ENCODE measurements around the gene INPP5A.
A peak's percentile ranks its signal among the peaks of the same experiment; 100 is the strongest.

The INPP5A gene

GRCh38 chr10:132804287-132804686 is 266.7 kb downstream of the INPP5A start:
- peaks cover 7% of the 10 kb centered on the region in 2 donors for H3K9me3 ChIP-seq (replicated peaks in 1 of 2; ENCODE audit: control insufficient read depth in 2 of 2, insufficient read depth in 1 of 2, low read depth in 1 of 2, low read length in 2 of 2)
- H3K36me3 ChIP-seq (replicated peaks in 1 of 2; ENCODE audit: control insufficient read depth in 2 of 2, insufficient read depth in 2 of 2, low read length in 2 of 2), result no peaks in the 10 kb centered on the region
- DNase-seq (ENCODE audit: low spot score), result no peak
- no peak overlapping the region for H3K23ac ChIP-seq (ENCODE audit: low read depth, low read length, poor library complexity)
- H2BK15ac ChIP-seq (ENCODE audit: low read length), result no peak overlapping the region
- peaks cover 0 to 3% of the 10 kb centered on the region in 2 donors for H3K4me1 ChIP-seq (ENCODE audit: control insufficient read depth in 2 of 2, insufficient read depth in 1 of 2, low read depth in 1 of 2, low read length in 2 of 2)
- no peak overlapping the region for H2BK120ac ChIP-seq (ENCODE audit: low read depth, low read length)
- no peaks in the 10 kb centered on the region for H3K27me3 ChIP-seq (ENCODE audit: control insufficient read depth in 3 of 3, insufficient read depth in 3 of 3, low read depth in 1 of 3, low read length in 3 of 3)
- H2BK12ac ChIP-seq (ENCODE audit: low read length), result no peak overlapping the region
- H3K9ac ChIP-seq (ENCODE audit: low read depth, low read length, poor library complexity), result no peak overlapping the region
- no peak overlapping the region for H3K18ac ChIP-seq (ENCODE audit: low read length)
- H3K79me1 ChIP-seq (ENCODE audit: low read depth, low read length), result no peaks in the 10 kb centered on the region
- no peak overlapping the region for H4K8ac ChIP-seq (ENCODE audit: low read depth, low read length)
- H3K4ac ChIP-seq (ENCODE audit: low read length), result no peak overlapping the region
- H2AFZ ChIP-seq (ENCODE audit: low read length), result no peak overlapping the region
- no CpG with 5 or more reads among the region's 11 CpGs for WGBS, 2 donors (ENCODE audit: extremely low coverage in 2 of 2, insufficient read length in 2 of 2, insufficient replicate concordance in 1 of 2)
- H2AK5ac ChIP-seq (ENCODE audit: low read depth, low read length), result no peak overlapping the region
- H4K91ac ChIP-seq (ENCODE audit: low read depth, low read length, poor library complexity), result no peak overlapping the region
- H3K27ac ChIP-seq (replicated peaks; ENCODE audit: low read length), result no peak overlapping the region
- H2BK5ac ChIP-seq (ENCODE audit: low read length), result no peak overlapping the region
- H3K4me2 ChIP-seq (ENCODE audit: insufficient read depth, low read length, poor library complexity, severe bottlenecking), result no peak overlapping the region
- H3K4me3 ChIP-seq (ENCODE audit: low read length in 2 of 2), result no peak overlapping the region
- H3K14ac ChIP-seq (ENCODE audit: low read length), result no peak overlapping the region

- Histone ChIP-seq H3K4me1 (ENCODE audit: control insufficient read depth in 2 of 2, insufficient read depth in 1 of 2, low read depth in 1 of 2, low read length in 2 of 2) (peaks cover 0 to 3% of the 10 kb centered on the region in 2 donors), H3K27ac (replicated peaks; ENCODE audit: low read length) (no peak overlapping the region), H3K18ac (ENCODE audit: low read length) (peak overlapping the region; percentile 28), H3K14ac (ENCODE audit: low read length) (no peak overlapping the region), H3K79me1 (ENCODE audit: low read depth, low read length) (no peaks in the 10 kb centered on the region), H3K4me3 (ENCODE audit: low read length in 2 of 2) (no peak overlapping the region), H2BK5ac (ENCODE audit: low read length) (no peak overlapping the region), H3K4ac (ENCODE audit: low read length) (no peak overlapping the region), H3K36me3 (replicated peaks in 1 of 2; ENCODE audit: control insufficient read depth in 2 of 2, insufficient read depth in 2 of 2, low read length in 2 of 2) (no peaks in the 10 kb centered on the region), H2BK120ac (ENCODE audit: low read depth, low read length) (no peak overlapping the region), H2BK12ac (ENCODE audit: low read length) (no peak overlapping the region), H3K4me2 (ENCODE audit: insufficient read depth, low read length, poor library complexity, severe bottlenecking) (no peak overlapping the region), H2AK5ac (ENCODE audit: low read depth, low read length) (no peak overlapping the region), H3K23ac (ENCODE audit: low read depth, low read length, poor library complexity) (no peak overlapping the region), H3K9me3 (replicated peaks in 1 of 2; ENCODE audit: control insufficient read depth in 2 of 2, insufficient read depth in 1 of 2, low read depth in 1 of 2, low read length in 2 of 2) (peaks cover 7% of the 10 kb centered on the region in 2 donors), H2BK15ac (ENCODE audit: low read length) (peak overlapping the region; percentile 24), H4K91ac (ENCODE audit: low read depth, low read length, poor library complexity) (no peak overlapping the region), H3K27me3 (ENCODE audit: control insufficient read depth in 3 of 3, insufficient read depth in 3 of 3, low read depth in 1 of 3, low read length in 3 of 3) (no peaks in the 10 kb centered on the region), H2AFZ (ENCODE audit: low read length) (no peak overlapping the region), H3K9ac (ENCODE audit: low read depth, low read length, poor library complexity) (no peak overlapping the region), H4K8ac (ENCODE audit: low read depth, low read length) (no peak overlapping the region)
- WGBS, 2 donors (ENCODE audit: extremely low coverage in 2 of 2, insufficient read length in 2 of 2, insufficient replicate concordance in 1 of 2), result no CpG with 5 or more reads among the region's 23 CpGs
- DNase-seq (ENCODE audit: low spot score), result no peak
Measured at GRCh38 chr10:132804785-132805426, 267.3 kb downstream of the INPP5A start.

GRCh38 chr10:132805599-132805998 is 268.0 kb downstream of the INPP5A start:
- Histone ChIP-seq H2AK5ac (ENCODE audit: low read depth, low read length) (no peak overlapping the region), H3K27ac (replicated peaks; ENCODE audit: low read length) (no peak overlapping the region), H2BK12ac (ENCODE audit: low read length) (no peak overlapping the region), H3K4me3 (ENCODE audit: low read length in 2 of 2) (no peak overlapping the region), H3K9me3 (replicated peaks in 1 of 2; ENCODE audit: control insufficient read depth in 2 of 2, insufficient read depth in 1 of 2, low read depth in 1 of 2, low read length in 2 of 2) (peaks cover 7% of the 10 kb centered on the region in 2 donors), H3K36me3 (replicated peaks in 1 of 2; ENCODE audit: control insufficient read depth in 2 of 2, insufficient read depth in 2 of 2, low read length in 2 of 2) (no peaks in the 10 kb centered on the region), H2BK120ac (ENCODE audit: low read depth, low read length) (no peak overlapping the region), H3K4ac (ENCODE audit: low read length) (no peak overlapping the region), H4K8ac (ENCODE audit: low read depth, low read length) (no peak overlapping the region), H2BK15ac (ENCODE audit: low read length) (peak overlapping the region; percentile 37), H2AFZ (ENCODE audit: low read length) (no peak overlapping the region), H3K4me2 (ENCODE audit: insufficient read depth, low read length, poor library complexity, severe bottlenecking) (no peak overlapping the region), H3K4me1 (ENCODE audit: control insufficient read depth in 2 of 2, insufficient read depth in 1 of 2, low read depth in 1 of 2, low read length in 2 of 2) (peaks cover 0 to 3% of the 10 kb centered on the region in 2 donors), H3K18ac (ENCODE audit: low read length) (peak overlapping the region; percentile 83), H3K23ac (ENCODE audit: low read depth, low read length, poor library complexity) (no peak overlapping the region), H3K79me1 (ENCODE audit: low read depth, low read length) (no peaks in the 10 kb centered on the region), H3K27me3 (ENCODE audit: control insufficient read depth in 3 of 3, insufficient read depth in 3 of 3, low read depth in 1 of 3, low read length in 3 of 3) (peaks cover 0 to 4% (median 0%) of the 10 kb centered on the region in 3 experiments), H4K91ac (ENCODE audit: low read depth, low read length, poor library complexity) (no peak overlapping the region), H3K9ac (ENCODE audit: low read depth, low read length, poor library complexity) (no peak overlapping the region), H2BK5ac (ENCODE audit: low read length) (no peak overlapping the region), H3K14ac (ENCODE audit: low read length) (no peak overlapping the region)
- no peak for DNase-seq (ENCODE audit: low spot score)
- WGBS, 2 donors (ENCODE audit: extremely low coverage in 2 of 2, insufficient read length in 2 of 2, insufficient replicate concordance in 1 of 2), result no CpG with 5 or more reads among the region's 21 CpGs

- Histone ChIP-seq H4K91ac (ENCODE audit: low read depth, low read length, poor library complexity) (no peak overlapping the region), H3K4ac (ENCODE audit: low read length) (no peak overlapping the region), H2BK12ac (ENCODE audit: low read length) (no peak overlapping the region), H2AK5ac (ENCODE audit: low read depth, low read length) (no peak overlapping the region), H3K36me3 (replicated peaks in 1 of 2; ENCODE audit: control insufficient read depth in 2 of 2, insufficient read depth in 2 of 2, low read length in 2 of 2) (no peaks in the 10 kb centered on the region), H3K9me3 (replicated peaks in 1 of 2; ENCODE audit: control insufficient read depth in 2 of 2, insufficient read depth in 1 of 2, low read depth in 1 of 2, low read length in 2 of 2) (peaks cover 7% of the 10 kb centered on the region in 2 donors), H3K4me2 (ENCODE audit: insufficient read depth, low read length, poor library complexity, severe bottlenecking) (no peak overlapping the region), H3K27ac (replicated peaks; ENCODE audit: low read length) (no peak overlapping the region), H3K9ac (ENCODE audit: low read depth, low read length, poor library complexity) (no peak overlapping the region), H3K4me3 (ENCODE audit: low read length in 2 of 2) (no peak overlapping the region), H3K79me1 (ENCODE audit: low read depth, low read length) (no peaks in the 10 kb centered on the region), H3K14ac (ENCODE audit: low read length) (no peak overlapping the region), H2AFZ (ENCODE audit: low read length) (no peak overlapping the region), H2BK120ac (ENCODE audit: low read depth, low read length) (no peak overlapping the region), H3K23ac (ENCODE audit: low read depth, low read length, poor library complexity) (no peak overlapping the region), H2BK5ac (ENCODE audit: low read length) (no peak overlapping the region), H3K4me1 (ENCODE audit: control insufficient read depth in 2 of 2, insufficient read depth in 1 of 2, low read depth in 1 of 2, low read length in 2 of 2) (peaks cover 0 to 4% of the 10 kb centered on the region in 2 donors), H3K27me3 (ENCODE audit: control insufficient read depth in 3 of 3, insufficient read depth in 3 of 3, low read depth in 1 of 3, low read length in 3 of 3) (peaks cover 0 to 6% (median 0%) of the 10 kb centered on the region in 3 experiments), H4K8ac (ENCODE audit: low read depth, low read length) (no peak overlapping the region), H2BK15ac (ENCODE audit: low read length) (no peak overlapping the region), H3K18ac (ENCODE audit: low read length) (no peak overlapping the region)
- WGBS, 2 donors (ENCODE audit: extremely low coverage in 2 of 2, insufficient read length in 2 of 2, insufficient replicate concordance in 1 of 2), result no CpG with 5 or more reads among the region's 7 CpGs
- DNase-seq (ENCODE audit: low spot score), result no peak
Measured at GRCh38 chr10:132806110-132806509, 268.5 kb downstream of the INPP5A start.

All from neuronal stem cell (in vitro differentiated cells).